Keratinocyte (primary cell): ENCODE measurements around the gene WDR1. TPM values are rescaled to one million over a fixed set of nuclear protein-coding genes. Genes with fewer than 3 reads are reported as not detected.

Source experiments
- DNase-seq: peaks from one replicate; pipeline ENCODE4 v3.0.0-alpha.2; 2011; ENCODE audit warnings: low read depth, missing footprints, low spot score
- FAIRE-seq: peaks from 2 replicates; lab custom pipeline; 2011; peaks lifted over from hg19 to GRCh38; lab: Jason Lieb, UNC
- H2AFZ ChIP-seq: 2 replicates; pipeline ENCODE4 v1.6.0; 2012; ENCODE audit warnings: low read length, control low read depth, inconsistent platforms; ENCODE audit not compliant: control insufficient read depth
- H3K27ac ChIP-seq: 2 replicates; pipeline ENCODE4 v1.5.1; 2011; ENCODE audit warnings: low read length; ENCODE audit not compliant: control insufficient read depth, insufficient read depth
- H3K27me3 ChIP-seq: 3 replicates; pipeline ENCODE4 v1.6.0; 2011; ENCODE audit warnings: low read length; ENCODE audit not compliant: control insufficient read depth, insufficient read depth; ENCODE audit errors: extremely low read depth
- H3K36me3 ChIP-seq, 2 experiments: 2 replicates in 1 of 2; 3 replicates in 1 of 2; pipeline ENCODE4 v1.5.1; 2011; ENCODE audit warnings: low read length in 2 of 2, mild to moderate bottlenecking in 1 of 2; ENCODE audit not compliant: control insufficient read depth in 2 of 2, insufficient read depth in 2 of 2; ENCODE audit errors: extremely low read depth in 1 of 2
- H3K4me1 ChIP-seq: 3 replicates; pipeline ENCODE4 v1.5.1; 2011; ENCODE audit warnings: low read length; ENCODE audit not compliant: control insufficient read depth, insufficient read depth; ENCODE audit errors: extremely low read depth
- H3K4me2 ChIP-seq: 3 replicates; pipeline ENCODE4 v1.6.0; 2011; ENCODE audit warnings: low read depth, low read length; ENCODE audit not compliant: control insufficient read depth, insufficient read depth; ENCODE audit errors: extremely low read depth
- H3K4me3 ChIP-seq, 3 experiments: fragments of 200-600 bp in 1 of 3; sonication (generic) in 1 of 3; 2 replicates in 2 of 3; 3 replicates in 1 of 3; pipeline ENCODE4 v1.5.1; 2011 to 2016; ENCODE audit warnings: low read length in 3 of 3, mild to moderate bottlenecking in 3 of 3, control low read depth in 2 of 3, inconsistent platforms in 1 of 3, low read depth in 1 of 3, mixed read lengths in 1 of 3, mixed run types in 1 of 3, moderate library complexity in 1 of 3; ENCODE audit not compliant: control insufficient read depth in 2 of 3, insufficient read depth in 2 of 3; ENCODE audit errors: extremely low read depth in 1 of 3
- H3K79me2 ChIP-seq: 2 replicates; pipeline ENCODE4 v1.6.0; 2012; ENCODE audit warnings: low read length; ENCODE audit not compliant: control insufficient read depth, insufficient read depth
- H3K9ac ChIP-seq: 3 replicates; pipeline ENCODE4 v1.6.0; 2011; ENCODE audit warnings: low read length; ENCODE audit not compliant: control insufficient read depth, insufficient read depth; ENCODE audit errors: extremely low read depth
- H3K9me1 ChIP-seq: 3 replicates; pipeline ENCODE4 v1.6.0; 2011; ENCODE audit warnings: low read length; ENCODE audit not compliant: control insufficient read depth, insufficient read depth; ENCODE audit errors: extremely low read depth
- H3K9me3 ChIP-seq: 2 replicates; pipeline ENCODE4 v1.5.1; 2012; ENCODE audit warnings: low read depth, low read length; ENCODE audit not compliant: control insufficient read depth
- H4K20me1 ChIP-seq: 3 replicates; pipeline ENCODE4 v1.6.0; 2011; ENCODE audit warnings: low read length; ENCODE audit not compliant: control insufficient read depth, insufficient read depth; ENCODE audit errors: extremely low read depth
- EZH2 ChIP-seq: IDR thresholded peaks from one replicate; pipeline ENCODE4 v1.6.1; 2012; ENCODE audit warnings: inconsistent platforms, mild to moderate bottlenecking, low read length, moderate library complexity
- dilution Hi-C: fragments of 300-500 bp; cut with MboI; formaldehyde crosslinking; loops from one replicate; pipeline ENCODE4 v1.7.0; 2020; ENCODE audit warnings: low sequenced_read_pairs; ENCODE audit not compliant: extremely low pct_ligation_motif_present
- polyA plus RNA-seq, 5 experiments: library from polyadenylated mRNA; depleted of rRNA in 3 of 5; stranded (reverse) in 3 of 5; stranded (forward) in 1 of 5; unstranded in 1 of 5; fragments of >200 nt; gene quantifications; 1 replicate in 1 of 5; 2 replicates in 3 of 5; 3 replicates in 1 of 5; pipeline versions ENCODE4 v1.2.1 to v1.2.3, GENCODE V29; 2011 to 2012; ENCODE audit warnings: missing spikeins in 2 of 5, low read depth in 1 of 5, low replicate concordance in 1 of 5
- TF ChIP-seq, protein P1 (sequence below), 3 experiments: IDR thresholded peaks in 1 of 3; conservative IDR thresholded peaks in 1 of 3; optimal IDR thresholded peaks in 1 of 3; 2 replicates in 2 of 3; 3 replicates in 1 of 3; pipeline versions ENCODE3 to v1.5.1; 2011; ENCODE audit warnings: low read length in 3 of 3, mild to moderate bottlenecking in 3 of 3, moderate library complexity in 2 of 3, control low read depth in 1 of 3, inconsistent platforms in 1 of 3; ENCODE audit not compliant: insufficient read depth in 2 of 3; ENCODE audit errors: extremely low read depth in 1 of 3

Gene WDR1
- polyA plus RNA-seq, 1 donor (not counting 4 experiments of a cell fraction or from before 2014, with no cell fraction given) = 423 TPM

DNA sequence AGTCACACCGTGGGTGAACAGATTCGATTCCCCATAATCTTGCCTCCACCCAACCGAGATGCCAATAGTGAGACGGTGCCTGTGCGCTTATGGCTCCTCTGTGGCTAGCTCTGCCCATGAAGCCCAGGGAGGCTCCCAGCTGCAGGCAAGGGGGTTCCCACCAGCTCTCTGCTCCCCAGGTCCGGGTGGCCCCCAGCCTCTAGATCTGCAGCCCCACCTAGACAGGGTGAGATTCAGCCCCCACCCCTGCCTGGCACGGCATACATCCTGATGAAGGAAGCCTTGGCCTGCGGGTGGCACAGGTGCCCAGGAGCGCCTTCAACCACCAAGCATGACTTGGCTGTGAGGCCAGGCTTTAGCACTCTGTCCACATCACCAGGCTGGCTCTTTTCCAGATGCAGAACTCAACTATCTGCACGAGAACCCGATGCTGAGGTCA, 40.6 kb downstream of the WDR1 start:
- Histone ChIP-seq H3K9ac (no peak overlapping the region), H3K4me2 (no peak overlapping the region), H3K27ac (no peak overlapping the region), H3K36me3 (peaks cover 61 to 76% of the 10 kb centered on the region in 2 experiments), H3K9me1 (no peaks in the 10 kb centered on the region), H3K4me1 (no peaks in the 10 kb centered on the region), H3K27me3 (no peaks in the 10 kb centered on the region), H3K9me3 (no peaks in the 10 kb centered on the region), H3K79me2 (peaks cover 3% of the 10 kb centered on the region), H3K4me3 (no peak overlapping the region), H4K20me1 (peaks cover 3% of the 10 kb centered on the region), H2AFZ (no peak overlapping the region)
- FAIRE-seq (no peak), DNase-seq (no peak)
- TF ChIP-seq, protein P1, sequence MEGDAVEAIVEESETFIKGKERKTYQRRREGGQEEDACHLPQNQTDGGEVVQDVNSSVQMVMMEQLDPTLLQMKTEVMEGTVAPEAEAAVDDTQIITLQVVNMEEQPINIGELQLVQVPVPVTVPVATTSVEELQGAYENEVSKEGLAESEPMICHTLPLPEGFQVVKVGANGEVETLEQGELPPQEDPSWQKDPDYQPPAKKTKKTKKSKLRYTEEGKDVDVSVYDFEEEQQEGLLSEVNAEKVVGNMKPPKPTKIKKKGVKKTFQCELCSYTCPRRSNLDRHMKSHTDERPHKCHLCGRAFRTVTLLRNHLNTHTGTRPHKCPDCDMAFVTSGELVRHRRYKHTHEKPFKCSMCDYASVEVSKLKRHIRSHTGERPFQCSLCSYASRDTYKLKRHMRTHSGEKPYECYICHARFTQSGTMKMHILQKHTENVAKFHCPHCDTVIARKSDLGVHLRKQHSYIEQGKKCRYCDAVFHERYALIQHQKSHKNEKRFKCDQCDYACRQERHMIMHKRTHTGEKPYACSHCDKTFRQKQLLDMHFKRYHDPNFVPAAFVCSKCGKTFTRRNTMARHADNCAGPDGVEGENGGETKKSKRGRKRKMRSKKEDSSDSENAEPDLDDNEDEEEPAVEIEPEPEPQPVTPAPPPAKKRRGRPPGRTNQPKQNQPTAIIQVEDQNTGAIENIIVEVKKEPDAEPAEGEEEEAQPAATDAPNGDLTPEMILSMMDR (optimal IDR thresholded peaks at IDR 0.05 in 1 of 3, IDR thresholded peaks at IDR 0.05 in 1 of 3, conservative IDR thresholded peaks at IDR 0.05 in 1 of 3; ENCODE audit: extremely low read depth in 1 of 3, insufficient read depth in 2 of 3, low read length in 3 of 3) = no peak
- no peak for TF ChIP-seq EZH2
- dilution Hi-C loops = no loop called here

DNA sequence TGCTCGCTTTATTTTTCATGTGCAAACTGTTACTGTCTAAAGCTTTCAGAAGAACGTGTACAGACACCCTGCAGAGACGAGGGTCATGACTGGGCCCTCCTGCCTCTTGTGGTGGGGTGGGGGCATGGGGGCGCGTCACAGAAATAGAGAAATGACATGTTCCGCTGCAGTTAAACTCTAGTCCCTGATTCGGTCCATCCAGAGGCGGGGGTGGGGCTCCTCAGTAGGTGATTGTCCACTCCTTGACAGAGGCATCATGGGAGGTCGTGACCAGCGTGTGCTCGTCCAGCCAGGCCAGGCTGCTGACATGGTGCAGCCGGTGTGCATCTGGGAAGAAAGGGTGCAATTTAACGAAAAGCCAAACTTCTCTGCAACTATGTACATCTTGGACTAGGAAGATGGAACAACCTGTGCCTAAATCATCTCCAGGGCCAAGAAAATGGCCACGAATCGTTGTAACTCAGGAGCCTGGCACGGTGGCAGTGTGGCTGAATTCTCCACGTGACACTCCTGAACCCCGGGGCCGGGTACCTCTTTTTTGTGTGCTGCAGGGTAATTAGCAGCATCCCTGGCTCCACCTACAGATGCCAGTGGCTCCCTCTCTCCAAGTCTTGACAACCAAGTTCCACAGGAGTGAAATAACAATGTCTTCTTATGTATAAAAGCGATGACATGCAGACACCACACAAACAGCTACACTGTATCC, 41.3 kb downstream of the WDR1 start:
- peaks cover 3% of the 10 kb centered on the region for H4K20me1 ChIP-seq
- no peaks in the 10 kb centered on the region for H3K9me1 ChIP-seq
- H3K4me1 ChIP-seq = no peaks in the 10 kb centered on the region
- no peak overlapping the region for H3K27ac ChIP-seq
- dilution Hi-C loops = no loop called here
- TF ChIP-seq EZH2 = no peak
- no peak overlapping the region for H2AFZ ChIP-seq
- H3K9ac ChIP-seq = no peak overlapping the region
- FAIRE-seq (no peak), DNase-seq (no peak)
- no peaks in the 10 kb centered on the region for H3K27me3 ChIP-seq
- no peaks in the 10 kb centered on the region for H3K9me3 ChIP-seq
- H3K4me3 ChIP-seq = no peak overlapping the region
- peaks cover 3% of the 10 kb centered on the region for H3K79me2 ChIP-seq
- no peak overlapping the region for H3K4me2 ChIP-seq
- H3K36me3 ChIP-seq = peaks cover 56 to 70% of the 10 kb centered on the region in 2 experiments
